A549 treated with AZD9567 at 1 μM for 4 hours (cell line): Measurements from ENCODE around the gene YIF1B. TPM values are rescaled to one million over a fixed set of nuclear protein-coding genes. Genes with fewer than 3 reads are reported as not detected.

Experiments
- total RNA-seq: library from RNA; stranded (reverse); fragments of 200-300 nt; extraction: Qiagen RNA extraction; gene quantifications from 5 replicates; pipeline ENCODE4 v1.2.3, GENCODE V29; 2022; ENCODE audit not compliant: insufficient read depth

The YIF1B gene
- 106 to 136 TPM (median 132 TPM) in 5 replicates for total RNA-seq

DNA sequence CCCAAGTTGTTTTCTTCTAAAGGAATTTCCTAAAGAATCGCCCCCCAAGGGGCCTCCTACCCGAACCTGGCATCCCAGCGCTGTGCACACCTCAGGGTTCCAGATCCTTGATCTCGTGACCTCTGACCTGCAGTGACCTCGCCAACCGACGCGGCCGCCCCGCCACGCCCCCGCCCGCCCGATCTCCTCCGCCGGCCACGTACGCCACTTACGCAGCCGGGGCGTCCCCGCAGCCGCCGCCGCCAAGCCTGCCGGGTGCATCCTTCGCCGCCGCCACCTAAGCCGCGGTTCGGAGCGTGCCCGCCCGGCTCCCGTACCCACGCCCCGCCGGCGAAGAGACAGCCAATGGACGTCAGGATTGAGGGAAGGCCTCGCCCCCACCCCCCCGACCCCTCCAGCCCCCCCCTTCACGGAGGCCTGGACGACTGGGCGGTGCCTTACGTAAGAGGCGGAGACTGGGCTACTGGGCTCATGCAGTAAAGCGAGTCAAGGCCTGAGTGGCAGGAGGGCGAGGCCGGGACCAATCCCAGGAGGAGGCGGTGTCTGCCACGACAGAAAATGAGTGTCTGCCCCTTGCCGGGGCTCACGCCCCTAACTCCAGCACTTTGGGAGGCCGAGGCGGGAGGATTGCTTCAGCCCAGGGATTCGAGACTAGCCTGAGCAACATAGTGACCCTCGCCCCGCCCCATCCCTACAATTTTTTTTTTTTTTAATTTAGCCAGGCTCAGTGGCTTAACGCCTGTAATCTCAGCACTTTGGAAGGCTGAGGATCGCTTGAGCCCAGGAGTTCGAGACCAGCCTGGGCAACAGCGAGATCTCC lies at the start of gene YIF1B:
Gene YIF1B, minus strand, starts transcription at position 291 of the 820 bp plus-strand sequence. Its CDS starts 30 bp downstream, at position 261.

GRCh38 chr19:38319421-38320258 lies 3.9 kb upstream of the YIF1B start, which contains the start of gene KCNK6:
KCNK6 (plus strand) TSS chr19:38319845; CDS start chr19:38319951, 106 bp downstream.

DNA sequence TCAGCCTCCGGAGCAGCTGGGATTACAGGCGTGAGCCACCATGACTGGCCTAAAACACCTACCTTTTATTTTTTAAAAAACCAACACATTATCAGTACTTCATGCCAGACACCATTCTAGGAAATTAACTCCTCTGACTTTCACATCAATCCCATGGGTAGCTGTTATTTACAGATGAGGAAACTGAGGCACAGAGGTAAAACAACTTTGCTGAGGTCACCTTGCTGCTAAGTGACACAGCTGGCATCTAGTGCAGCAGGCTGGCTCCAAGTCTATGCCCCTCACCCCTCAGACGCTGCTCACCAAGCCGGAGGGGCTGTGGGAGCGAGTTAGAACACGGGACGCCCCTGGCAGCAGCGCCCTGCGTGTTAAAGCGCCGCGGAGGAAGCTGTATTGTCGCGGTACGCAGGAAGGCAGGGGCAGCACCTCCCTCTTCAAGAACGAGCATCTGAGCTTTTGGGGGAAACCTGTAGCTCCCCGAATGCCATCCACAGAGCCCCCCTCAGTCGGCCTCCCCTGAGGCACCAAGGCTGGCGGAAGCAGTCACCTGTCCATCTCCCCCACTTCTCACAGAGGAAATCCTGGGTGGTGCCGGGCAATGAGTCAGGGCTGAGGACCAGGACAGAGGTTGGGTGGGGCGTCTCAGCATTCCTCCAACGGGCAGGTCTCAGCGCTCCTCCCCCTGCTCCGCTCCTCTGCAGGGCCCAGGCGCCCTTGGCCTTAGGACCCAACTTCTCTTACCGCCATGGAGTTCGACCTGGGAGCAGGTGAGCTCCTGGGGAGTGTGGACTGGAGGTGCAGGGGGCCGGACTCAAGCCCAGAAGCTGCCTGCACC lies 12.0 kb downstream of the YIF1B start, which contains the start of gene C19orf33:
Gene C19orf33, plus strand, starts transcription at position 735 of the 835 bp plus-strand sequence. Its CDS starts 11 bp downstream, at position 746.

DNA sequence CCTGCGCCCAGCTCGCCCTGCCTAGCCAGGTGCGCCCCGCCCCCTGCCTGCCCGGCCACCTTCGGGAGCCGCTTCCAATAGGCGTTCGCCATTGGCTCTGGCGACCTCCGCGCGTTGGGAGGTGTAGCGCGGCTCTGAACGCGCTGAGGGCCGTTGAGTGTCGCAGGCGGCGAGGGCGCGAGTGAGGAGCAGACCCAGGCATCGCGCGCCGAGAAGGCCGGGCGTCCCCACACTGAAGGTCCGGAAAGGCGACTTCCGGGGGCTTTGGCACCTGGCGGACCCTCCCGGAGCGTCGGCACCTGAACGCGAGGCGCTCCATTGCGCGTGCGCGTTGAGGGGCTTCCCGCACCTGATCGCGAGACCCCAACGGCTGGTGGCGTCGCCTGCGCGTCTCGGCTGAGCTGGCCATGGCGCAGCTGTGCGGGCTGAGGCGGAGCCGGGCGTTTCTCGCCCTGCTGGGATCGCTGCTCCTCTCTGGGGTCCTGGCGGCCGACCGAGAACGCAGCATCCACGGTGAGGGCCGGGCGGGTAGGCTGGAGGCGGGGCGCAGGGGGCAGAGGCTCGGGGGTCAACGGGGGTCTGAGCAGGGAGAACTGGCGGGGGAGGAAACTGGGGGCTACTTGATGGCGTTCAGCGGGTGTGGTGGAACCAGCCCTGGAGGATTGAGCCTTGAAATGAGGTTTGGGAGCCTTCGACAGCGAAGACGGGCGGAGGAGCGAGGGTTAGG lies 51.1 kb downstream of the YIF1B start, which contains the start of gene SPINT2:
Gene SPINT2, plus strand, starts transcription at position 88 of the 727 bp plus-strand sequence. Its CDS starts 320 bp downstream, at position 408.

Other genes with a start within 250 kb of the YIF1B start
- 3.9 to 5.4 TPM (median 4.7 TPM) in 5 replicates for gene DPF1, start 91.7 kb downstream of the YIF1B start, total RNA-seq
- gene PPP1R14A, start 59.6 kb downstream of the YIF1B start, total RNA-seq: 54.7 to 110 TPM (median 98.3 TPM) in 5 replicates
- gene SPINT2, start 51.4 kb downstream of the YIF1B start, total RNA-seq: 239 to 344 TPM (median 322 TPM) in 5 replicates
- 638 to 747 TPM (median 679 TPM) in 5 replicates for gene C19orf33, start 11.7 kb downstream of the YIF1B start, total RNA-seq
- 4.3 to 7.1 TPM (median 4.7 TPM) in 5 replicates for gene KCNK6, start 3.9 kb upstream of the YIF1B start, total RNA-seq
- gene CATSPERG, start 19.9 kb upstream of the YIF1B start, total RNA-seq: 1.2 to 1.6 TPM (median 1.4 TPM) in 4 of 5 replicates, not detected in the other
- gene PSMD8, start 58.6 kb upstream of the YIF1B start, total RNA-seq: 473 to 538 TPM (median 504 TPM) in 5 replicates
- 0.30 to 0.63 TPM (median 0.43 TPM) in 4 of 5 replicates, not detected in the other for gene GGN, start 72.1 kb upstream of the YIF1B start, total RNA-seq
- 0.53 to 3.0 TPM (median 2.5 TPM) in 5 replicates for gene SPRED3, start 72.8 kb upstream of the YIF1B start, total RNA-seq
- 4.7 to 26.7 TPM (median 24.0 TPM) in 5 replicates for gene FAM98C, start 87.1 kb upstream of the YIF1B start, total RNA-seq
- 0.03 to 0.17 TPM (median 0.11 TPM) in 4 of 5 replicates, not detected in the other for gene RASGRP4, start 110.3 kb upstream of the YIF1B start, total RNA-seq
- gene RYR1, start 117.7 kb upstream of the YIF1B start, total RNA-seq: 2.8 to 6.2 TPM (median 5.2 TPM) in 5 replicates